ENCODE results near the gene TBC1D8.

The TBC1D8 gene

GRCh38 chr2:101105654-101106053, 45.5 kb downstream of the TBC1D8 start:
- TF ChIP-seq CTCF (conservative IDR thresholded peaks at IDR 0.05; ENCODE audit: low read depth): no peak
- CTCF ChIA-PET: interaction anchor here (0.6 kb wide), 2 partner anchors 45 to 135 kb away, joined by 6 to 8 read pairs; no protein-coding TSS in a partner anchor
- POLR2A ChIA-PET (ENCODE audit: low non-redundant PET): no interaction called here
- DNase-seq (ENCODE audit: low spot score): no peak
- no peak overlapping the region for H3K27ac ChIP-seq

- no peak for TF ChIP-seq CTCF (conservative IDR thresholded peaks at IDR 0.05; ENCODE audit: low read depth)
- no peak for DNase-seq (ENCODE audit: low spot score)
- H3K27ac ChIP-seq: no peak overlapping the region
- ChIA-PET CTCF (interaction anchor here (0.6 kb wide), 1 partner anchor 839 kb away, joined by 3 read pairs; no protein-coding TSS in a partner anchor), POLR2A (ENCODE audit: low non-redundant PET) (no interaction called here)
Measured at GRCh38 chr2:101097638-101098037, 53.5 kb downstream of the TBC1D8 start.

- H3K27ac ChIP-seq: no peak overlapping the region
- DNase-seq (ENCODE audit: low spot score): no peak
- ChIA-PET POLR2A (ENCODE audit: low non-redundant PET) (no interaction called here), CTCF (no interaction called here)
- TF ChIP-seq CTCF (conservative IDR thresholded peaks at IDR 0.05; ENCODE audit: low read depth): no peak
Measured at GRCh38 chr2:101096619-101097142, 54.5 kb downstream of the TBC1D8 start.

GRCh38 chr2:101094351-101094750, 56.8 kb downstream of the TBC1D8 start:
- CTCF ChIA-PET: interaction anchor here (0.7 kb wide), 1 partner anchor 35 kb away, joined by 3 read pairs; no protein-coding TSS in a partner anchor
- no peak for TF ChIP-seq CTCF (conservative IDR thresholded peaks at IDR 0.05; ENCODE audit: low read depth)
- H3K27ac ChIP-seq: no peak overlapping the region
- DNase-seq (ENCODE audit: low spot score): no peak
- POLR2A ChIA-PET (ENCODE audit: low non-redundant PET): no interaction called here

GRCh38 chr2:101089942-101090799, 61.0 kb downstream of the TBC1D8 start:
- POLR2A ChIA-PET (ENCODE audit: low non-redundant PET): interaction anchor here (0.6 kb wide), 1 partner anchor 91 kb away, joined by 4 read pairs; no protein-coding TSS in a partner anchor

More at GRCh38 chr2:101089942-101090799, 61.0 kb downstream of the TBC1D8 start:
- TF ChIP-seq CTCF (conservative IDR thresholded peaks at IDR 0.05; ENCODE audit: low read depth): no peak
- CTCF ChIA-PET: interaction anchor here (1.0 kb wide), 1 partner anchor 25 kb away, joined by 3 read pairs; no protein-coding TSS in a partner anchor
- no peak overlapping the region for H3K27ac ChIP-seq
- no peak for DNase-seq (ENCODE audit: low spot score)
